Measurements from ENCODE around the gene STK26. TPM values are rescaled to one million over a fixed set of nuclear protein-coding genes. Genes with fewer than 3 reads are reported as not detected.

STK26 gene
- total RNA-seq, 1 experiment from 2014 or later = 30.5 TPM

GRCh38 chrX:132040066-132040465, 17.0 kb downstream of the STK26 start:
- DNase-seq (ENCODE audit: low read depth, low spot score) (no peak), ATAC-seq (no peak)
- RAD21 ChIA-PET (ENCODE audit: low non-redundant PET in 1 of 2, low total read pairs in 2 of 2, uncharacterized antibody in 2 of 2, unreplicated experiment in 2 of 2) = no interaction called here
- no peak overlapping the region for H3K27ac ChIP-seq (ENCODE audit: low read depth, low read length)
- H3K4me3 ChIP-seq (replicated peaks in 1 of 2; ENCODE audit: low read depth in 1 of 2, low read length in 2 of 2) = no peak overlapping the region
- CTCF ChIA-PET = no interaction called here
- no peaks in the 10 kb centered on the region for H3K4me1 ChIP-seq (ENCODE audit: control insufficient read depth in 1 of 2, insufficient read depth in 2 of 2, low read length in 2 of 2)
- H3K36me3 ChIP-seq (ENCODE audit: control insufficient read depth in 1 of 2, insufficient read depth in 2 of 2, low read length in 2 of 2) = no peaks in the 10 kb centered on the region
- H3K9ac ChIP-seq (ENCODE audit: low read length) = no peak overlapping the region
- no peaks in the 10 kb centered on the region for H3K9me3 ChIP-seq (ENCODE audit: control insufficient read depth in 1 of 2, insufficient read depth in 1 of 2, low read depth in 1 of 2, low read length in 2 of 2)
- intact Hi-C loops (cut with micrococcal nuclease) = no loop called here
- H3K4me2 ChIP-seq (ENCODE audit: low read length) = no peak overlapping the region
- POLR2A ChIA-PET = no interaction called here
- no peaks in the 10 kb centered on the region for H3K9me2 ChIP-seq (ENCODE audit: insufficient read depth)
- TF ChIP-seq ZNF274 (IDR thresholded peaks at IDR 0.05; ENCODE audit: low read depth, low read length) (no peak), YY1 (IDR thresholded peaks at IDR 0.05; ENCODE audit: extremely low read depth, insufficient replicate concordance, low read depth, low read length) (no peak), EZH2phosphoT487 (IDR thresholded peaks at IDR 0.05; ENCODE audit: borderline replicate concordance) (no peak), ELF1 (IDR thresholded peaks at IDR 0.05; ENCODE audit: borderline replicate concordance, low read depth) (no peak), REST (IDR thresholded peaks at IDR 0.05; ENCODE audit: low read depth) (no peak), EZH2 (IDR thresholded peaks at IDR 0.05) (no peak), EGR1 (IDR thresholded peaks at IDR 0.05; ENCODE audit: low read depth) (no peak)
- H4K20me1 ChIP-seq (ENCODE audit: insufficient read depth) = no peaks in the 10 kb centered on the region
- no peak overlapping the region for H2AFZ ChIP-seq (ENCODE audit: low read depth, low read length, poor library complexity, severe bottlenecking)
- no peaks in the 10 kb centered on the region for H3K27me3 ChIP-seq (ENCODE audit: insufficient read depth, low read length)
- no TSS peak for BruUV-seq (replicated peaks)
- H3K79me2 ChIP-seq (ENCODE audit: insufficient read depth, low read length) = no peaks in the 10 kb centered on the region; the same call in none of the 2 replicates

Measured in HCT116 (cell line).